ENCODE results near the gene ATXN3.
A peak's percentile ranks its signal among the peaks of the same experiment; 100 is the strongest.

The ATXN3 gene

GRCh38 chr14:92106143-92106926 is at the start of gene ATXN3:
TSS of gene ATXN3 (minus strand) at chr14:92106582. CDS start at chr14:92106552, 30 bp downstream.
- peak; percentile 95 for DNase-seq (ENCODE audit: low read depth)
- peak within 1 kb of the TSS; percentile 98 for H3K4me3 ChIP-seq (ENCODE audit: low read length)
- peak; percentile 84 for TF ChIP-seq CTCF (conservative IDR thresholded peaks at IDR 0.05; ENCODE audit: low read depth, low read length)

GRCh38 chr14:92154283-92154942 is 48.0 kb upstream of the ATXN3 start:
- no peak overlapping the region for H3K4me3 ChIP-seq (ENCODE audit: low read length)
- no peak for DNase-seq (ENCODE audit: low read depth)
- no peak for TF ChIP-seq CTCF (conservative IDR thresholded peaks at IDR 0.05; ENCODE audit: low read depth, low read length)

- TF ChIP-seq CTCF (conservative IDR thresholded peaks at IDR 0.05; ENCODE audit: low read depth, low read length) = no peak
- no peak overlapping the region for H3K4me3 ChIP-seq (ENCODE audit: low read length)
- no peak for DNase-seq (ENCODE audit: low read depth)
These were observed 47.2 kb upstream of the ATXN3 start for GRCh38 chr14:92153581-92153980.

GRCh38 chr14:92144708-92145107 is 38.3 kb upstream of the ATXN3 start:
- no peak overlapping the region for H3K4me3 ChIP-seq (ENCODE audit: low read length)
- DNase-seq (ENCODE audit: low read depth) = no peak
- no peak for TF ChIP-seq CTCF (conservative IDR thresholded peaks at IDR 0.05; ENCODE audit: low read depth, low read length)

- TF ChIP-seq CTCF (conservative IDR thresholded peaks at IDR 0.05; ENCODE audit: low read depth, low read length) = no peak
- no peak for DNase-seq (ENCODE audit: low read depth)
- no peak overlapping the region for H3K4me3 ChIP-seq (ENCODE audit: low read length)
These were observed 37.6 kb upstream of the ATXN3 start for GRCh38 chr14:92143962-92144361.

- no peak overlapping the region for H3K4me3 ChIP-seq (ENCODE audit: low read length)
- TF ChIP-seq CTCF (conservative IDR thresholded peaks at IDR 0.05; ENCODE audit: low read depth, low read length) = no peak
- DNase-seq (ENCODE audit: low read depth) = no peak
These were observed 36.9 kb upstream of the ATXN3 start for GRCh38 chr14:92143309-92143708.

GRCh38 chr14:92135269-92135668 is 28.9 kb upstream of the ATXN3 start:
- peak; percentile 63 for TF ChIP-seq CTCF (conservative IDR thresholded peaks at IDR 0.05; ENCODE audit: low read depth, low read length)
- DNase-seq (ENCODE audit: low read depth) = no peak
- H3K4me3 ChIP-seq (ENCODE audit: low read length) = no peak overlapping the region

All from retinal pigment epithelial cell (primary cell).